ENCODE measurements around the gene SPAG6. TPM values are rescaled to one million over a fixed set of nuclear protein-coding genes. Genes with fewer than 3 reads are reported as not detected.

The SPAG6 gene
- total and polyA plus RNA-seq, 4 donors: 0.23 TPM; not detected in 3

GRCh38 chr10:22344249-22344648 lies 1.0 kb upstream of the SPAG6 start:
- Histone ChIP-seq H3K4me1 (ENCODE audit: control insufficient read depth in 4 of 4, insufficient read depth in 4 of 4, low read length in 3 of 4) (peaks cover 0 to 15% (median 7%) of the 10 kb centered on the region in 4 donors), H3K4me3 (ENCODE audit: low read depth in 1 of 3, low read length in 3 of 3) (no peak overlapping the region), H3K27me3 (ENCODE audit: control insufficient read depth in 4 of 4, insufficient read depth in 4 of 4, low read length in 3 of 4) (peaks cover 4 to 33% (median 14%) of the 10 kb centered on the region in 4 donors), H3K36me3 (ENCODE audit: control insufficient read depth in 4 of 4, insufficient read depth in 3 of 4, low read depth in 1 of 4, low read length in 3 of 4) (no peaks in the 10 kb centered on the region), H3K9me3 (ENCODE audit: control insufficient read depth in 4 of 4, low read length in 3 of 4) (peaks cover 0 to 5% (median 3%) of the 10 kb centered on the region in 4 donors), H3K27ac (ENCODE audit: low read depth in 1 of 2, low read length in 2 of 2) (no peak overlapping the region), H3K9ac (ENCODE audit: low read depth in 1 of 2, low read length in 2 of 2) (no peak overlapping the region)
- DNase-seq (ENCODE audit: low spot score): no peak
- TF ChIP-seq YY1 (IDR thresholded peaks at IDR 0.05) (no peak), CTCF (IDR thresholded peaks at IDR 0.05; ENCODE audit: low read depth, low read length, missing input control) (no peak), JUND (IDR thresholded peaks at IDR 0.05) (no peak), TAF1 (conservative IDR thresholded peaks at IDR 0.05) (no peak), MAX (IDR thresholded peaks at IDR 0.05) (no peak), EGR1 (IDR thresholded peaks at IDR 0.05; ENCODE audit: low read depth in 2 of 2) (no peak), ATF3 (IDR thresholded peaks at IDR 0.05) (no peak), GABPA (IDR thresholded peaks at IDR 0.05 in 1 of 2, conservative IDR thresholded peaks at IDR 0.05 in 1 of 2) (no peak)
- 35% methylated on average over 1 of the region's 1 CpG for WGBS

- H3K9ac ChIP-seq (ENCODE audit: low read depth in 1 of 2, low read length in 2 of 2): no peak overlapping the region
- peaks cover 4 to 32% (median 14%) of the 10 kb centered on the region in 4 donors for H3K27me3 ChIP-seq (ENCODE audit: control insufficient read depth in 4 of 4, insufficient read depth in 4 of 4, low read length in 3 of 4)
- H3K27ac ChIP-seq (ENCODE audit: low read depth in 1 of 2, low read length in 2 of 2): no peak overlapping the region
- WGBS: 15% methylated on average over 26 of the region's 26 CpGs
- no peaks in the 10 kb centered on the region for H3K36me3 ChIP-seq (ENCODE audit: control insufficient read depth in 4 of 4, insufficient read depth in 3 of 4, low read depth in 1 of 4, low read length in 3 of 4)
- peak overlapping the region in 1 of 3 donors; percentile 24 for H3K4me3 ChIP-seq (ENCODE audit: low read depth in 1 of 3, low read length in 3 of 3)
- TF ChIP-seq NR2F2 (IDR thresholded peaks at IDR 0.05) (no peak), GABPA (IDR thresholded peaks at IDR 0.05 in 1 of 2, conservative IDR thresholded peaks at IDR 0.05 in 1 of 2) (no peak), JUND (IDR thresholded peaks at IDR 0.05) (no peak), REST (IDR thresholded peaks at IDR 0.05) (no peak), YY1 (IDR thresholded peaks at IDR 0.05) (no peak), TAF1 (conservative IDR thresholded peaks at IDR 0.05) (no peak), FOXA1 (IDR thresholded peaks at IDR 0.05) (no peak), EGR1 (IDR thresholded peaks at IDR 0.05; ENCODE audit: low read depth in 2 of 2) (no peak), ZBTB33 (IDR thresholded peaks at IDR 0.05) (no peak), SP1 (IDR thresholded peaks at IDR 0.05) (no peak), FOXA2 (IDR thresholded peaks at IDR 0.05) (no peak), HNF4A (conservative IDR thresholded peaks at IDR 0.05) (no peak), MAX (IDR thresholded peaks at IDR 0.05) (no peak), RXRA (IDR thresholded peaks at IDR 0.05) (no peak), HNF4G (IDR thresholded peaks at IDR 0.05) (no peak), ATF3 (IDR thresholded peaks at IDR 0.05) (no peak)
- peaks cover 0 to 5% (median 3%) of the 10 kb centered on the region in 4 donors for H3K9me3 ChIP-seq (ENCODE audit: control insufficient read depth in 4 of 4, low read length in 3 of 4)
- no peak for DNase-seq (ENCODE audit: low spot score)
- peaks cover 0 to 13% (median 7%) of the 10 kb centered on the region in 4 donors for H3K4me1 ChIP-seq (ENCODE audit: control insufficient read depth in 4 of 4, insufficient read depth in 4 of 4, low read length in 3 of 4)
Observed at GRCh38 chr10:22344781-22345300, 455 bp upstream of the SPAG6 start.

All from liver (tissue), 9 donors.